GM19455 (cell line): Measurements from ENCODE around the gene PODXL.

Source experiments
- ATAC-seq: cut with Tn5 transposase; IDR thresholded peaks from one replicate; pipeline ENCODE4 v1.9.1; 2021; ENCODE audit not compliant: unreplicated experiment

Gene PODXL

DNA sequence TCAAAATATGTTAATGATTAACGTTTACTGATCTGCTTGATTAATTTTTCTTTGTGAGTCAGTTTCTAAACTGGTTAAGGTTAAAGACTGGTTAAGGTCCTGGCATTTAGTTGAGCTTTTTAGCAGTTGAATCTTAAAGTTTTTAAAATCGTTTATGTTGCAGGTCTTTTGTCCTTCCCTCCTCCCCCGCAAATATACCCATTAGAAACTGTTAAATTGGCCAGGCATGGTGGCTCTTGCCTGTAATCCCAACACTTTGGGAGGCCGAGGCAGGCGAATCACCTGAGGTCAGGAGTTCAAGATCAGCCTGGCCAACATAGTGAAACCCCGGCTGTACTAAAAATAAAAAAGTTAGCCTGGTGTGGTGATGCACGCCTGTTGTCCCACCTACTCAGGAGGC lies 100.9 kb downstream of the PODXL start:
- no peak for ATAC-seq

DNA sequence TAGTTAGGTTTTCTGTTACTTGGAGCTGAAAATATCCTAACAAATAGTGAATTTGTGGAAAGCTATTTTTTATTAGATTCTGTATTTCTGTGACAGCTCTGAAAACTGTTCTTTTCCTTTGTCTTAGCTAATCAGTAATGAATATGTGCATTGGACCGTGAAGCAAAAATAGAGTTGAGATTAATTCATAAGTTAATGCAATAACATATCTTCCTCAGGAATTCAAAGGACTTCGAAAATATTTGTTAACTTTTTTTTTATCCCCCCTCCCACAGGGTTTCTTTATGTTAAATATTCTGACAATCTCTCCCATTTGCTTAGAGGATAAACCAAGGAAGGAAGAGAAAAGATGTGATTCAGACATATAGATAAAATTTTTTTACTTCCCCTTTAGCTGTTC lies 101.4 kb downstream of the PODXL start:
- no peak for ATAC-seq

DNA sequence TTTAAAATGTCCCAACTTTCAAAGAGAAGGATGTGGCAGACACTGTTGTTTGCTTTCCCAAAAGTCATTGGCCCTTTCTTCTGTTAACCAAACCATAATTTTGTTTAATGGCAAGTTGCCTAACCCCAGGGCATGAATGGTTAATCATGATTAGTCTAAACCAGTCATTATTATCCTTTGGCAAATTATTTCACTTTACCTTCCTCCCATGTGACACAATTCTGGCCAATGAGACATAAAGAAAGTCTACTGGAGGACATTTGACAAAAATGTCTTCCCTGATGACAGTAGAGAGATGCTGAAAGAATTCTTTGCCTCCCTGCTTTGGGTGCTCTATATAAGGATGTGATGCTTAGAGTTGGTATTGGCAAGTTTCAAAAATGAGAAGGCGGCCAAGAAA lies 101.9 kb downstream of the PODXL start:
- ATAC-seq: no peak
